GM18907 (cell line): Measurements from ENCODE around the gene TNMD.

Experiments
- ATAC-seq: cut with Tn5 transposase; IDR thresholded peaks from one replicate; pipeline ENCODE4 v1.9.1; 2021; ENCODE audit warnings: mild to moderate bottlenecking, moderate library complexity; ENCODE audit not compliant: unreplicated experiment

The TNMD gene

GRCh38 chrX:100643956-100644860 lies 59.5 kb downstream of the TNMD start, which contains the start of gene SRPX2:
SRPX2 (plus strand) TSS chrX:100644199; CDS start chrX:100646323, 2,124 bp downstream.
- no peak for ATAC-seq

DNA sequence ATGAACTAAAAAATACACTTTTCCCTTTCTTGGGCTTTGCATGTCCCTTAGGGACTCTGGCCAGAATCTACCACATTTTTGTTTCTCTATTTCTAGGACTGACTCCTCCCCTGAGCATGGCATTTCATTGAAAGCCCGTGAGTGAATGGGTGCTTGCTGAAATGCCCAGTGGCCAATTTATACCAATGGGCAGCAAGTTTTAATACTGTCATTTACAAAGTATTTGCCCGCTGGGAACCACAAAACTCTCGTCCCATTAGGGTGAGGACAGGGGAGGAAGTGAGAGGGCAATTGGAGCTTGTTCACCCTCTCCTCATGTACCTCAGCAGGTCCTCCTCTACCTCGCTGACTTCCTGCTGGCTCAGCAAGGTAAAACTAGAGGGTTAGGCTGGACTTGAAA lies 60.4 kb downstream of the TNMD start:
- no peak for ATAC-seq

GRCh38 chrX:100647095-100647494 lies 62.4 kb downstream of the TNMD start:
- no peak for ATAC-seq

- no peak for ATAC-seq
Measured at GRCh38 chrX:100647739-100648138, 63.0 kb downstream of the TNMD start.

DNA sequence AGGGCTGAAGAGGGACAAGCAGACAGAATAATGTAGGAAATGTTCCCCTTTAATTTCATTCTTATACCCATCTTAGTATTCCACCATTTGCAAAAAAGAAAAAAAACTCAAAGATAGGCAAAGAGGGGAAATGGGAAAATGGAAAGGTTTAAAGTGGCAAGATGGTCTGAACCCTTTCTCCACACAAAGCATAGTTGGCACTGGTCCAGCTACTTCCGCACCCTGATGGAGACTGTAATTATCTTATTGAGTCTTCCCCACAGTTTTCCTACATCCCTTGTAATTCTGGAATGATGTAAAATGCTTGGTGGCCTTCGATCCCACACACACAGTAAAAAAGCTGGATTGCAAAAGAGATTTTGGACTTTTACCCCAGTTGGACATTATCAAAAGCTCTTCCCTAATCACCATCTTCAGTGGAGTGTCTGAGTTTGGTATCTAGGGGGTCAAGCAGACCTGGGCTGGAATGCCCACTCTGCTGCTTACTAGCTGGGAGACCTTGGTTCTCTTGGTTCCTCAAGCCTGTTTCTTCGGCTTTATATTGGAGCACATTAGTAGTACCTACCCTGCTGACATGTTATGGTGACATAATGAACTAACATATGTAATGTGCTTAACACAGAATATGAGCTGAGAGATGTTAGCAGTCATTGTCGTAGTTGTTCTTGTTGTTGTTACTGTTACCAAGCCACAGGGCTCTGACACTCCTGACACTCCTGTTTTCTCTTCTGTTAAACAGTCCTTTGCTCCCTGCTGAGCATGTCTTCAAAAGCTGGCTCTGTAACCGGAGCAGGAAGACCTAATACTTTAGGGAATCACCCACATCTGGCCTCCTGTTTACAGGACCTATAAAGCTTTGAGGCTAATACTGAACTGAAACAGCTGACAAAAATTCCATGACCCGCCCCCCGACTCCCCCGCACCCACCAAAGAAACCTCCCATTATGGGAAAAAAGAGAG lies 64.0 kb downstream of the TNMD start:
- ATAC-seq, result no peak
